DMS153 treated with DMSO at 0.1 percent for 48 hours (cell line): ENCODE measurements around the gene PTGFRN.
A peak's percentile ranks its signal among the peaks of the same experiment; 100 is the strongest.

ENCODE experiments used
- DNase-seq: peaks from one replicate; lab custom pipeline; 2025; ENCODE audit not compliant: unreplicated experiment; lab: John Stamatoyannopoulos, UW

The PTGFRN gene

GRCh38 chr1:116887212-116887611, 22.5 kb upstream of the PTGFRN start:
- DNase-seq = no peak

DNA sequence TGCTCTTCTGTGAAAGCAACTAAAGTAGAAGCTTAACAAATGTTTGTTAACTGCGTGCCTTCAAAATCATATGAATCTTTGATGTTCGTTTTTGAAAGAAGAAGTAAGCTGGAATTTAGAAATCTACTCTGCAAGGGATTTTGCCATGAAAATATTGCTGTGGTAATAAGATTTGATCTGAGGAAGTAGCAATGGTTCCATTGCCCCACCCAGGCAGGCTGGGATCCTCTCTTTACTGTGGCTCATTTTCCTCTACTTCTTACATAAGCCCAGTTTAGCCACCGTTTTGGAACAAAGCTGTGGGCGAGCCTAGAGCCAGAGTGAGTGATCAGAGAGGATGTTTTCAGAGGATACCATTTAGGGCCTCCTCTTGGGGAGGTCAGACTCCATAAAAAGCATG, 20.3 kb upstream of the PTGFRN start:
- no peak for DNase-seq

GRCh38 chr1:116891396-116892079, 18.2 kb upstream of the PTGFRN start:
- DNase-seq = no peak

DNA sequence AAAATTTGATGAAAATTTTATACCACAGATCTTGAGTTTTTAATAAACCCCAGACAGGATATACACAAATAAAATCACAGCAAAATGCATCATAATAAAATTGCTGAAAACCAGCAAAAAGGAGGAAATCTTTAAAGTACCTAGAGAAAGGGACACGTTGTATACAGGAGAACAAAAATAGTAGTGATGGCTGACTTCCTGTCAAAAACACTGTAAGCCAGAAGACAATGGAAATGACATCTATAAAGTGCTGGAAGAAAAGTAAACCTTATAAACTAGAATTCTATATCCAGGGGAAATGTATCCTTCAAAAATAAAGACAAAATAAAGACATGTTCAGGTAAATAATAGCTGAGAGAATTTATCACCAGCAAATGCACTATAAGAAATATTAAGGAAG, 14.6 kb upstream of the PTGFRN start:
- no peak for DNase-seq

DNA sequence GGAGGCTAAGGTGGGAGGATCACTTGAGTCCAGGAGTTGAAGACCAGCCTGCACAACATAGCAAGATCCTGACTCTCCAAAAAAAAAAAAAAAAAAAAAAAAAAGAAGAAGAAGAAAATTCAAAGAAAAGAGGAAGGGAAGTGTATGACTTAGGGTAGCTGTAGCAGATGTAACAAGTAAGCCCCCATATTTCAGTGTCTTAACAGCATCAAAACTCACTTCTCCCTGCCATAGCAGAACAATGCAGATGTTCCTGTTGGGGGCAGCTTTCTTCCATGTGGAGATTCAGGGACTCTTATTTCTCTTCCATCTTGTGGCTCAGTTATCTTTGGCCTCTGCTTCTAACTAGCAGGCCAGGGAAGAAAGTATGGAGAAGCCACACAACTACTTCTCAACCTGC, 10.2 kb upstream of the PTGFRN start:
- DNase-seq = no peak

DNA sequence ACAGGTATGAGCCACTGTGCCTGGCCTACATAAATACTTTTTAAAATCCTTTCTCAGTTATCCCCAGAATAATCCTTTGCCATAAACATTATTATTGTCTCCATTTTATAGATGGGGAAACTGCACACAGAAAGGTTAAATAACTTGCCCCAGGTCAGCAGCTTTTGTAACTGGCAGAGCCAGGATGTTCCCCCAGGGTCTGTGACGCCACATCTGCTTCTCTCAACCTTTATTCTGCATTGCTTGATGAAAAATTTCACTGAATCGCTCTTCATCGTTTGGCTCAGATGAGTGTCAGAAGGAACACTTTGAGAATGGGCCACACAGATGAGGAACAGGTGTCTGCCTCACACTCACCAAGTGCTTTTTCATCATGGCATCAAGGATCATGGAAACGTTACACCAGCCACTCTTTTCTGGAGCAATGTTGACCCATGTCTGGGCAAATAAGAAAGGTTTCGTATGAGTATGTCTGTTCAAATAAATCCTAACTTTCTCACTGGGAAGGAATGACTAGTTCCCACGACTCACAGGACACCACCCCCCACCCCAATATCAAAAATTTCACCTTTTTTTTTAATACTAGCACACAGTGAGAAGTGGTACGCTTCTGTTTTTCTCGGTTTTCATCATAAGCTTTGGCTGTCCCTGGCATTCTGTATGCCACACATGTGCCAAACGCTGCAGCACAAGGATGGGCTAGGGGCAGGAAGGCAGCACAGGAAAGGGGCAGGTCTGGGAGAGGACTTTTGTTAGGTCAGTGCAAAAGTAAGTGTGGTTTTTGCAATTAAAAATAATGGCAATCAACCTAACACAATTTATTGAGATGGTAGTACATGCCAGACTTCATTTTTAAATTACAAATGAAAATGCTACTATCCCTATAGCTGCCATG, 9.0 kb upstream of the PTGFRN start:
- no peak for DNase-seq

DNA sequence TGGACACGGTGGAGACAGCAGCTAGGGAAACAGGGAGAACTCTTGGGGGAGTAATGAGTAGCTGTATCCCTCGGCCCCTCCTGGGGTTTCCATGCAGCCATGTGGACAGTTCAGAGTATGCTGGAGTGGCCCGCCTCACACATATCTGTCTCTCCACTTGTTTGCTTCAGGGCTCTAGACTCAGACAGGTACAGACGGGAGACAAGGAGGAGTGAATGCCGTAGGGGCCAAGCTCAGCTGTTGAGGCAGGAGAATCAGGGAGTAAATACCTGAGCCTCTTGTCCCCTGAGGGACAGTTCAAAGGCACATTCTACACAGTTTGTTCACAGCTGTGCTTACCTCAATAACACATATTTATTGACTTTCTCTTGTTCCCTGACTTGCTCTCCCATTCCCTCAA, 7.7 kb upstream of the PTGFRN start:
- DNase-seq = no peak

DNA sequence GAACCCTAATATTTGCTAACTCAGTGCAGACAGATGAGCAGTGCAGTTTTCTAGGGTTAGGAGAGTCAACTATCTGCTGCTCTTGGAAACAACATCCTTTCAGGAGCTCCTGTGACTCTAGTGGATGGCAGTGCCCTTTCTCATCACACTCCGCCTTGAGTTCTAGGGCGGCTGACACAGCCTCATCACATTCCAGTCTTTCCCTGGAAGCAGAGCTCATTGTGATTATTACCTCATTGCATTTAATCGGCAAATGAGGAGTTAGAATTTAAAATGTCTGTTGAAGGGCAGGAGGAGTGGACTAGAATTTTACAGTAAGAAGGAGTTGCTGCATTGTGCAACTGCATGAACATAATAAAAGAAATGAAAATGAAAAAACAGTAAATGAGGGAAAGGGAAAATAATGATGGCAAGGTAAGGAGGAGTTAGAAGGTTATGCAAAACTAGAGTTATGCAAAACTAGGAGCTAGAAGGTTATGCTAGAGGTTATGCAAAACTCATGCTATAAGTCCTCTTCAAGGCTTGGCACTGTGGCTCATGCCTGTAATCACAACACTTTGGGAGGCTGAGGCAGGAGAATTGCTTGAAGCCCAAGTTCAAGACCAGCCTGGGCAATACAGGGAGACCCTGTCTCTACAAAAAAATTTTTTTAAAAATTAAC, 6.9 kb upstream of the PTGFRN start:
- no peak for DNase-seq

DNA sequence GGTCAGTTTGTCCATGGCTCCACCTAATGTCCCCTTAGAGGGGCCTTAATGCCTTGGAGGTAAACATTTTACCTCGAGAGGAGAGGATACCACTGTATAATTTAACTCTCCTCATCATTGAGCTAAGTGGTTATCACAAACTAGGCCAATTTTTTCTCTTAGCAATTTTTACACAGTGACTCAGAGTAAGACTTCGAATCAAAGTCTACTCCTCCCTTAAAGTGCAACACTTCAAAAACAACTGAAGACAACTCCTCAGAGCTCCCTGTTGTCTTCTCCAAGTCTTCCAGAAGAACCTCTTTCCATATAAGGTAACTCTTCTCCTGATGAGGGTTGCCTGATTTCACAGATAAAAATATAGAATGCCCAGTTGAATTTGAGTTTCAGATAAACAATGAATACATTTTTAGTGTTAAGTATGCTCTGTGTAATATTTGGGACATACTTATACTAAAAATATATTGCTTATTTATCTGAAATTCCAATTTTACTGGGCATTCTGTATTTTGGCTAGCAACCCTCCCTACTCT, 4.9 kb upstream of the PTGFRN start:
- DNase-seq = no peak

GRCh38 chr1:116906812-116907211, 2.9 kb upstream of the PTGFRN start:
- DNase-seq = no peak

DNA sequence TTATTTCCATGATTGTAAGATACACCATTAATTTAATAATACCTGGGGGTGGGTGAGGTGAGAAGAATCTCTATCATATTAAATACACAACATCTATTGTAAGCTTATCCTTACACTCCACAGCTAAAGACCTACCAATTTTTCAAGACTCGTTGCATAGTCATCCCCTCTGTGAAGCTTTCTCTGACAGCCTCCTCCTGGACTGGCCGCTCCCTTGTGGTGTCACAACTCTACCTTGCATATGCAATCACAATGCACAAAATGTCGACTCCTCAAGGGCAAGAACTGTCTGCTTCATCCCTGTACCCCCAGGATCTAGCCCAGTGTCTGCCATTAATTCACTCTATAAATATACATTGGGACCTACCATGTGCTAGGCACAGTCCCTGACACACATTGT, 2.4 kb upstream of the PTGFRN start:
- no peak for DNase-seq

DNA sequence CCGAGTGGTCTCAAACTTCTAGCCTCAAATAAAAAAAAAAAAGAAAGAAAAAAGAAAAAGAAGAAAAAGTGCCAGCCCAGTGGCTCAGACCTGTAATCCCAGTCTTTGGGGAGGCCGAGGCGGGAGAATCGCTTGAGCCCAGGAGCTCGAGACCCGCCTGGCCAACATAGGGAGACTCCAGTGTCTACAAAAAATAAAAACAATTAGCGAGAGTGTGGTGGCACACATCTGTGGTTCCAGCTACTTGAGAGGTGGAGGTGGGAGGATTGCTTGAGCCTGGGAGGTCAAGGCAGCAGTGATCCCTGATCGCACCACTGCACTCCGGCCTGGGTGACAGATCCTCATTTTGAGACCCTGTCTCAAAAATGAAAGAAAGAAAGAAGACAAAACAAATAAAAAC, 1.4 kb upstream of the PTGFRN start:
- no peak for DNase-seq

- no peak for DNase-seq
Observed at GRCh38 chr1:116908820-116909511, 750 bp upstream of the PTGFRN start.

GRCh38 chr1:116910379-116911187, 867 bp downstream of the PTGFRN start:
- DNase-seq = peak; percentile 24

GRCh38 chr1:116911188-116911553, 1.5 kb downstream of the PTGFRN start:
- DNase-seq = no peak

GRCh38 chr1:116911779-116912469, 2.2 kb downstream of the PTGFRN start:
- DNase-seq = no peak

DNA sequence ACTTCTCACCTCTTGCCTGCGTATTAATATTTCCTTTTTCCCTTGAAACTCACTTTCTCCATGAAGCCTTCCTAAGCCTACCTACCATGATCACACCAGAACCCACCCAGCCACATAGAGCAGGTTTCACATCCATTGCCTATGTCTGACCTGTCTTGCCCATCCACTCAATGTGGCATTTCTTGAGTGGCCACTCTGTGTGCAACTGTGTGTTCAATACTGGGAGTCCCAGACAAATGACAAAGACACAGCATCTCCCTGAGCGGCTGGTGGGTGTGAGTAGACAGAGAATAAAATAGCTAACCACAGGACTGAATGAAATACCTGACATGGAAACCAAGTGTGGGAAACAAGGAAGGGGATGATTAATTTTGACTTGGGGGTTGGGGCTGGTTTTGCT, 3.1 kb downstream of the PTGFRN start:
- DNase-seq = no peak

DNA sequence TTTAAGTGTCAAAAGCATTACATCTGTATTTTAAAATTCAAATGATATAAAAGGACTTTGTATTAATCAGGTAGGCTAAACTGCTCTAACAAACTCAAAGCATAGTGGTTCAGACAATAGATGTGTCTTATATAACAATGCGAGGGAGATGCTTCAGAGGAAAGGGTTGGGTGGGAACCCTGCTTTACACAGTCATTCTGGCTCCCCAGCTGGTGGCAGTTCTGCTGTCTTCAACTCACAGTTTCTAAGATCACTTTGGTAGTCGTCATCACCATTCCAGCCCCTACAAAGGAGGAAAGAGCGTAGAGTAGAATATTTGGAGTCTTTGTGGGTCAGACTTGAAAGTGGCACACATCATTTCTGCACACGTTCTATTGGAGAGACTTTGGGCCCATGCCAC, 4.2 kb downstream of the PTGFRN start:
- DNase-seq = no peak

DNA sequence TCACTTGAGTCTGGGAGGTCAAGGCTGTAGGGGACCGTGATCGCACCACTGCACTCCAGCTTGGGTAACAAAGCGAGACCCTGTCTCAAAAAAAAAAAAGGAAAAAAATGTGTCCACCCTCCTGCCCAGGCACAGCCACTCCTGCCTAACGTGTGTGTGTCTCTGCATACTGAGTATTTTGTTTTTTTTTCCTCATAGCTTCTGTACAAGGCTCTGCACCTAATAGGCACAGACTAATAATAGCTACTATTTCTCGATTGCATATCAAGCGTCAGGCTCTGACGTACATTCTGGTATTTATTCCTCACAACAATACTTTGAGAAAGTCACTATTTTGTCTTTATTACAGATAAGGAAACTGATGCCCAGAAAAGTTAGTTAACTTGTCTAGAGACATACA, 5.0 kb downstream of the PTGFRN start:
- no peak for DNase-seq
